ENCODE measurements around the gene EFCAB11. TPM values are rescaled to one million over a fixed set of nuclear protein-coding genes. Genes with fewer than 3 reads are reported as not detected.

The EFCAB11 gene
- polyA plus RNA-seq, 1 experiment, result 2.2 TPM

- H3K4me3 ChIP-seq (ENCODE audit: low read depth, low read length), result no peak overlapping the region
- POLR2A ChIA-PET, result no interaction called here
- CTCF ChIA-PET, result no interaction called here
- no peaks in the 10 kb centered on the region for H3K27me3 ChIP-seq (ENCODE audit: control insufficient read depth, insufficient read depth, low read length)
- no peak for DNase-seq (ENCODE audit: low read depth)
- no peaks in the 10 kb centered on the region for H3K36me3 ChIP-seq (ENCODE audit: control insufficient read depth, insufficient read depth, low read length)
- TF ChIP-seq CTCF (IDR thresholded peaks at IDR 0.05; ENCODE audit: insufficient read depth, low read depth, low read length), result no peak
Measured at GRCh38 chr14:89869606-89870005, 84.9 kb downstream of the EFCAB11 start.

GRCh38 chr14:89866458-89866857, 88.1 kb downstream of the EFCAB11 start:
- H3K27me3 ChIP-seq (ENCODE audit: control insufficient read depth, insufficient read depth, low read length), result no peaks in the 10 kb centered on the region
- no peaks in the 10 kb centered on the region for H3K36me3 ChIP-seq (ENCODE audit: control insufficient read depth, insufficient read depth, low read length)
- DNase-seq (ENCODE audit: low read depth), result no peak
- ChIA-PET POLR2A (no interaction called here), CTCF (no interaction called here)
- TF ChIP-seq CTCF (IDR thresholded peaks at IDR 0.05; ENCODE audit: insufficient read depth, low read depth, low read length), result no peak
- no peak overlapping the region for H3K4me3 ChIP-seq (ENCODE audit: low read depth, low read length)

GRCh38 chr14:89865153-89865552, 89.4 kb downstream of the EFCAB11 start:
- Histone ChIP-seq H3K27me3 (ENCODE audit: control insufficient read depth, insufficient read depth, low read length) (no peaks in the 10 kb centered on the region), H3K36me3 (ENCODE audit: control insufficient read depth, insufficient read depth, low read length) (no peaks in the 10 kb centered on the region), H3K4me3 (ENCODE audit: low read depth, low read length) (no peak overlapping the region)
- POLR2A ChIA-PET, result no interaction called here
- no peak for DNase-seq (ENCODE audit: low read depth)
- TF ChIP-seq CTCF (IDR thresholded peaks at IDR 0.05; ENCODE audit: insufficient read depth, low read depth, low read length), result no peak
- CTCF ChIA-PET, result interaction anchor here (0.8 kb wide), 1 partner anchor 15 kb away, joined by 3 read pairs; no protein-coding TSS in a partner anchor

GRCh38 chr14:89862856-89863255, 91.7 kb downstream of the EFCAB11 start:
- Histone ChIP-seq H3K27me3 (ENCODE audit: control insufficient read depth, insufficient read depth, low read length) (no peaks in the 10 kb centered on the region), H3K4me3 (ENCODE audit: low read depth, low read length) (no peak overlapping the region), H3K36me3 (ENCODE audit: control insufficient read depth, insufficient read depth, low read length) (no peaks in the 10 kb centered on the region)
- ChIA-PET POLR2A (no interaction called here), CTCF (interaction anchor here (0.6 kb wide), 1 partner anchor 493 kb away, joined by 3 read pairs; no protein-coding TSS in a partner anchor)
- DNase-seq (ENCODE audit: low read depth), result no peak
- no peak for TF ChIP-seq CTCF (IDR thresholded peaks at IDR 0.05; ENCODE audit: insufficient read depth, low read depth, low read length)

GRCh38 chr14:89861630-89862029, 92.9 kb downstream of the EFCAB11 start:
- Histone ChIP-seq H3K36me3 (ENCODE audit: control insufficient read depth, insufficient read depth, low read length) (no peaks in the 10 kb centered on the region), H3K4me3 (ENCODE audit: low read depth, low read length) (no peak overlapping the region), H3K27me3 (ENCODE audit: control insufficient read depth, insufficient read depth, low read length) (no peaks in the 10 kb centered on the region)
- ChIA-PET CTCF (no interaction called here), POLR2A (no interaction called here)
- no peak for TF ChIP-seq CTCF (IDR thresholded peaks at IDR 0.05; ENCODE audit: insufficient read depth, low read depth, low read length)
- DNase-seq (ENCODE audit: low read depth), result no peak
